PFSK-1 (cell line): ENCODE results near the gene PLEKHH3.

Source experiments
- POLR2AphosphoS5 ChIP-seq: IDR thresholded peaks from 2 replicates; pipeline ENCODE4 v1.6.1; 2012; ENCODE audit warnings: low read depth, mild to moderate bottlenecking, control low read depth, low read length, moderate library complexity
- REST ChIP-seq, 2 experiments: IDR thresholded peaks; 2 replicates each; pipeline versions ENCODE4 v1.6.1 to v1.8.0; 2011 to 2012; ENCODE audit warnings: low read depth in 2 of 2, low read length in 2 of 2, control low read depth in 1 of 2, inconsistent platforms in 1 of 2, mild to moderate bottlenecking in 1 of 2, moderate library complexity in 1 of 2; ENCODE audit not compliant: insufficient read depth in 1 of 2
- TAF1 ChIP-seq: IDR thresholded peaks from 2 replicates; pipeline ENCODE4 v1.6.1; 2012; ENCODE audit warnings: low read length, control low read depth, borderline replicate concordance; ENCODE audit not compliant: insufficient read depth

- TF ChIP-seq REST (IDR thresholded peaks at IDR 0.05; ENCODE audit: insufficient read depth in 1 of 2, low read depth in 2 of 2, low read length in 2 of 2) (no peak), POLR2AphosphoS5 (no peak), TAF1 (no peak)
Observed at GRCh38 chr17:42673266-42673884, 3.4 kb downstream of the PLEKHH3 start.
